SK-N-SH (cell line): ENCODE measurements around the gene SEMA3G. TPM values are rescaled to one million over a fixed set of nuclear protein-coding genes. Genes with fewer than 3 reads are reported as not detected.

Source experiments
- CTCF ChIA-PET: fragments of 300-600, 350-600 bp; formaldehyde crosslinking; extraction: SDS; loops from one replicate; lab custom pipeline; 2021; lab: Yijun Ruan, JAX
- POLR2A ChIA-PET: fragments of 350-600 bp; sonication (Branson Sonifier 250); formaldehyde crosslinking; extraction: SDS; loops from one replicate; lab custom pipeline; 2020; ENCODE audit warnings: antibody characterized with exemption, inconsistent platforms; lab: Yijun Ruan, JAX
- DNase-seq: peaks from one replicate; pipeline ENCODE4 v3.0.0; 2012
- H2AFZ ChIP-seq: fragments of 200-600 bp; sonication (generic); 2 replicates; pipeline ENCODE4 v1.8.1; 2016; ENCODE audit warnings: antibody characterized with exemption, mild to moderate bottlenecking, low read depth
- H3F3A ChIP-seq: fragments of 200-600 bp; sonication (generic); replicated peaks from 2 replicates; pipeline ENCODE3; 2016; ENCODE audit warnings: antibody characterized with exemption, mild to moderate bottlenecking; ENCODE audit not compliant: insufficient read depth
- H3K27ac ChIP-seq, 2 experiments: fragments of 200-500 bp in 1 of 2; fragments of 200-600 bp in 1 of 2; sonication (Bioruptor generic) in 1 of 2; sonication (generic), shearing (Covaris generic) in 1 of 2; 2 replicates each; pipeline versions ENCODE4 v1.5.1 to v1.6.1; 2014 to 2016; ENCODE audit warnings: low read depth in 2 of 2, inconsistent platforms in 1 of 2, low read length in 1 of 2, mild to moderate bottlenecking in 1 of 2, mixed read lengths in 1 of 2
- H3K27me3 ChIP-seq: fragments of 200-600 bp; sonication (generic), shearing (Covaris generic); 2 replicates; pipeline ENCODE4 v1.6.1; 2016; ENCODE audit warnings: mixed run types; ENCODE audit not compliant: insufficient read depth
- H3K36me3 ChIP-seq, 2 experiments: fragments of 200-500 bp in 1 of 2; fragments of 200-600 bp in 1 of 2; sonication (Bioruptor generic) in 1 of 2; sonication (generic) in 1 of 2; replicated peaks in 1 of 2; 2 replicates each; pipeline versions ENCODE3 to v1.5.1; 2014 to 2016; ENCODE audit warnings: low read length in 1 of 2, mild to moderate bottlenecking in 1 of 2; ENCODE audit not compliant: insufficient read depth in 2 of 2, control insufficient read depth in 1 of 2
- H3K4me1 ChIP-seq, 2 experiments: fragments of 200-500 bp in 1 of 2; fragments of 200-600 bp in 1 of 2; sonication (Bioruptor generic) in 1 of 2; sonication (generic), shearing (Covaris generic) in 1 of 2; 2 replicates each; pipeline versions ENCODE4 v1.5.1 to v1.6.1; 2014 to 2016; ENCODE audit warnings: low read depth in 1 of 2, low read length in 1 of 2, mixed run types in 1 of 2; ENCODE audit not compliant: insufficient read depth in 2 of 2, control insufficient read depth in 1 of 2
- H3K4me2 ChIP-seq: fragments of 200-600 bp; sonication (generic), shearing (Covaris generic); 2 replicates; pipeline ENCODE4 v1.6.1; 2017; ENCODE audit warnings: mixed run types
- H3K4me3 ChIP-seq, 2 experiments: fragments of 200-500 bp in 1 of 2; fragments of 200-600 bp in 1 of 2; sonication (Bioruptor generic) in 1 of 2; sonication (generic), shearing (Covaris generic) in 1 of 2; 2 replicates each; pipeline versions ENCODE4 v1.5.1 to v1.8.1; 2014 to 2016; ENCODE audit warnings: low read depth in 2 of 2, inconsistent platforms in 1 of 2, low read length in 1 of 2, mild to moderate bottlenecking in 1 of 2, mixed read lengths in 1 of 2, moderate library complexity in 1 of 2
- H3K79me2 ChIP-seq: fragments of 200-600 bp; sonication (generic); 2 replicates; pipeline ENCODE4 v1.8.1; 2017; ENCODE audit warnings: mild to moderate bottlenecking; ENCODE audit not compliant: insufficient read depth
- H3K9ac ChIP-seq: fragments of 200-600 bp; sonication (generic); 2 replicates; pipeline ENCODE4 v1.6.1; 2017; ENCODE audit warnings: mixed run types
- H3K9me2 ChIP-seq: fragments of 200-600 bp; sonication (generic); 2 replicates; pipeline ENCODE4 v1.6.1; 2017; ENCODE audit warnings: mixed run types
- H3K9me3 ChIP-seq: fragments of 200-600 bp; sonication (generic); 2 replicates; pipeline ENCODE4 v1.6.1; 2017; ENCODE audit warnings: mixed run types, mild to moderate bottlenecking, moderate library complexity
- H4K20me1 ChIP-seq: fragments of 200-600 bp; sonication (generic); 2 replicates; pipeline ENCODE4 v1.6.1; 2017; ENCODE audit warnings: mild to moderate bottlenecking, mixed run types; ENCODE audit not compliant: insufficient read depth
- CHD2 ChIP-seq: fragments of 150-350 bp; IDR thresholded peaks from 2 replicates; pipeline ENCODE4 v1.6.1; 2018; ENCODE audit warnings: low read length; ENCODE audit not compliant: partially characterized antibody
- EP300 ChIP-seq, 2 experiments: IDR thresholded peaks; 2 replicates each; pipeline versions ENCODE4 v1.4.0 to v1.6.1; 2012; ENCODE audit warnings: borderline replicate concordance in 1 of 2, low read depth in 1 of 2, low read length in 1 of 2
- EZH2phosphoT487 ChIP-seq: fragments of 200-600 bp; sonication (generic); IDR thresholded peaks from 2 replicates; pipeline ENCODE4 v1.6.1; 2017; ENCODE audit warnings: low read depth, mixed run types, mild to moderate bottlenecking, antibody characterized with exemption, moderate library complexity, borderline replicate concordance
- GABPA ChIP-seq: IDR thresholded peaks from 2 replicates; pipeline ENCODE4 v1.4.0; 2012; ENCODE audit warnings: low read depth, mild to moderate bottlenecking
- MAX ChIP-seq: IDR thresholded peaks from 2 replicates; pipeline ENCODE4 v1.4.0; 2012; ENCODE audit warnings: low read depth
- POLR2AphosphoS5 ChIP-seq: IDR thresholded peaks from 2 replicates; pipeline ENCODE4 v1.6.1; 2012; ENCODE audit warnings: low read depth, low read length
- RFX5 ChIP-seq: IDR thresholded peaks from 2 replicates; pipeline ENCODE4 v1.6.1; 2012; ENCODE audit warnings: mild to moderate bottlenecking, improper control_type of control experiment, low read length
- TAF1 ChIP-seq: IDR thresholded peaks from 2 replicates; pipeline ENCODE4 v1.6.1; 2012; ENCODE audit warnings: low read depth, mild to moderate bottlenecking, low read length, moderate library complexity, borderline replicate concordance
- WGBS: methylation state at CpG from one replicate; pipeline ENCODE4 v1.1.6; 2017; ENCODE audit warnings: low lambda C conversion rate; 5-methylcytosine and 5-hydroxymethylcytosine counted together
- polyA plus RNA-seq, 3 experiments: library from polyadenylated mRNA; depleted of rRNA; stranded (reverse); fragments of >200 nt; gene quantifications; 2 replicates each; pipeline ENCODE4 v1.2.3, GENCODE V29; 2012

Gene SEMA3G
- polyA plus RNA-seq, 1 of the 3 experiments (the other 2 are of a cell fraction): 0.13 TPM

GRCh38 chr3:52432691-52433141 is 12.2 kb downstream of the SEMA3G start:
- no peaks in the 10 kb centered on the region for H3K27me3 ChIP-seq
- no peak overlapping the region for H2AFZ ChIP-seq
- ChIA-PET CTCF (interaction anchor here (0.6 to 28.4 kb wide), 3 partner anchors 16 to 1118 kb away, joined by 3 to 578 read pairs (median 16); partner anchors contain the start of genes NISCH, SEMA3G and TNNC1), POLR2A (no interaction called here)
- H3K4me3 ChIP-seq: no peak overlapping the region
- no peak overlapping the region for H3K4me2 ChIP-seq
- 83% methylated on average over 3 of the region's 4 CpGs for WGBS
- no peaks in the 10 kb centered on the region for H3K9me3 ChIP-seq
- no peak for TF ChIP-seq CHD2
- no peaks in the 10 kb centered on the region for H4K20me1 ChIP-seq
- no peaks in the 10 kb centered on the region for H3F3A ChIP-seq
- H3K9ac ChIP-seq: no peak overlapping the region
- no peak overlapping the region for H3K27ac ChIP-seq
- no peaks in the 10 kb centered on the region for H3K36me3 ChIP-seq
- H3K9me2 ChIP-seq: no peaks in the 10 kb centered on the region
- DNase-seq: no peak
- H3K4me1 ChIP-seq: peaks cover 0 to 7% of the 10 kb centered on the region in 2 experiments; a peak in 1 of 4 replicates
- H3K79me2 ChIP-seq: no peaks in the 10 kb centered on the region

- Histone ChIP-seq H3K27ac (no peak overlapping the region), H3F3A (no peaks in the 10 kb centered on the region), H3K4me3 (no peak overlapping the region), H4K20me1 (no peaks in the 10 kb centered on the region), H2AFZ (no peak overlapping the region), H3K27me3 (no peaks in the 10 kb centered on the region), H3K4me2 (no peak overlapping the region), H3K4me1 (peaks cover 0 to 7% of the 10 kb centered on the region in 2 experiments; a peak in 1 of 4 replicates), H3K79me2 (no peaks in the 10 kb centered on the region), H3K9me3 (no peaks in the 10 kb centered on the region), H3K9ac (no peak overlapping the region), H3K9me2 (no peaks in the 10 kb centered on the region), H3K36me3 (no peaks in the 10 kb centered on the region)
- WGBS: 64% methylated on average over 6 of the region's 6 CpGs
- CTCF ChIA-PET: interaction anchor here (3.5 to 28.4 kb wide), 2 partner anchors 16 to 19 kb away, joined by 16 to 578 read pairs; partner anchors contain the start of genes NISCH, SEMA3G and TNNC1
- POLR2A ChIA-PET: no interaction called here
- no peak for TF ChIP-seq RFX5
- no peak for TF ChIP-seq EZH2phosphoT487
- TF ChIP-seq EP300 (IDR thresholded peaks at IDR 0.05; ENCODE audit: borderline replicate concordance in 1 of 2, low read depth in 1 of 2, low read length in 1 of 2): no peak
- TF ChIP-seq TAF1: no peak
- no peak for TF ChIP-seq CHD2
- TF ChIP-seq GABPA: no peak
- DNase-seq: no peak
Measured at GRCh38 chr3:52432225-52432624, 12.7 kb downstream of the SEMA3G start.

- Histone ChIP-seq H3K36me3 (no peaks in the 10 kb centered on the region), H3K9ac (no peak overlapping the region), H3K9me3 (no peaks in the 10 kb centered on the region), H3K4me3 (no peak overlapping the region), H3K27ac (no peak overlapping the region), H3K4me2 (no peak overlapping the region), H3K4me1 (peaks cover 0 to 7% of the 10 kb centered on the region in 2 experiments; a peak in 1 of 4 replicates), H4K20me1 (no peaks in the 10 kb centered on the region), H3K79me2 (no peaks in the 10 kb centered on the region), H2AFZ (no peak overlapping the region), H3K27me3 (no peaks in the 10 kb centered on the region), H3K9me2 (no peaks in the 10 kb centered on the region), H3F3A (no peaks in the 10 kb centered on the region)
- CTCF ChIA-PET: interaction anchor here (3.5 to 28.4 kb wide), 2 partner anchors 17 to 18 kb away, joined by 16 to 578 read pairs; partner anchors contain the start of genes NISCH, SEMA3G and TNNC1
- 81% methylated on average over 8 of the region's 10 CpGs for WGBS
- TF ChIP-seq MAX (no peak), EP300 (IDR thresholded peaks at IDR 0.05; ENCODE audit: borderline replicate concordance in 1 of 2, low read depth in 1 of 2, low read length in 1 of 2) (no peak), GABPA (no peak), POLR2AphosphoS5 (no peak)
- DNase-seq: no peak
- POLR2A ChIA-PET: no interaction called here
Measured at GRCh38 chr3:52431459-52432223, 13.3 kb downstream of the SEMA3G start.
